ENCODE results near the gene APH1A. TPM values are rescaled to one million over a fixed set of nuclear protein-coding genes. Genes with fewer than 3 reads are reported as not detected.
A peak's percentile ranks its signal among the peaks of the same experiment; 100 is the strongest.

Gene APH1A
- total RNA-seq, 1 experiment from 2014 or later, result 115 TPM

- Histone ChIP-seq H4K20me1 (ENCODE audit: control insufficient read depth, insufficient read depth, insufficient read length) (no peaks in the 10 kb centered on the region), H2AFZ (ENCODE audit: low read length) (no peak overlapping the region), H3K23ac (ENCODE audit: insufficient read length, low read depth, low read length) (no peak overlapping the region), H3K14ac (ENCODE audit: insufficient read depth, low read length) (no peak overlapping the region), H3K4ac (ENCODE audit: low read depth, low read length) (no peak overlapping the region), H3K9me3 (ENCODE audit: control insufficient read depth, low read depth, low read length) (no peaks in the 10 kb centered on the region), H2AK5ac (ENCODE audit: insufficient read length, low read length) (no peak overlapping the region), H3K27ac (ENCODE audit: insufficient read length, low read depth, low read length) (no peak overlapping the region), H3T11ph (ENCODE audit: low read length) (no peak overlapping the region), H2BK120ac (ENCODE audit: low read depth, low read length, poor library complexity, severe bottlenecking) (no peak overlapping the region), H4K91ac (ENCODE audit: insufficient read length, low read depth, low read length) (no peak overlapping the region), H2BK15ac (ENCODE audit: low read depth, low read length) (no peak overlapping the region), H4K5ac (ENCODE audit: insufficient read length, low read depth, low read length) (no peak overlapping the region), H2BK20ac (ENCODE audit: low read depth, low read length, poor library complexity, severe bottlenecking) (no peak overlapping the region), H3K79me1 (ENCODE audit: insufficient read depth, low read depth, low read length, poor library complexity, severe bottlenecking) (no peaks in the 10 kb centered on the region), H2BK12ac (ENCODE audit: insufficient read length, low read depth, low read length) (no peak overlapping the region), H3K9ac (ENCODE audit: extremely low read depth, insufficient read length, low read length) (no peak overlapping the region), H3K4me1 (ENCODE audit: insufficient read depth, low read length) (no peaks in the 10 kb centered on the region), H3K79me2 (ENCODE audit: insufficient read depth, low read length) (no peaks in the 10 kb centered on the region), H3K18ac (ENCODE audit: insufficient read length, low read depth, low read length) (no peak overlapping the region), H3K23me2 (ENCODE audit: insufficient read length, low read depth, low read length, poor library complexity, severe bottlenecking) (no peaks in the 10 kb centered on the region), H3K56ac (ENCODE audit: insufficient read length, low read depth, low read length) (no peak overlapping the region), H3K27me3 (ENCODE audit: insufficient read depth, low read length) (no peaks in the 10 kb centered on the region), H4K8ac (replicated peaks; ENCODE audit: insufficient read length, low read depth, low read length) (no peak overlapping the region), H3K4me2 (ENCODE audit: insufficient read depth, insufficient read length, low read length) (no peak overlapping the region), H2BK5ac (ENCODE audit: insufficient read length, low read length) (no peak overlapping the region)
- no peak overlapping the region for H3K27ac Mint-ChIP-seq
- no peaks in the 10 kb centered on the region for H3K36me3 Mint-ChIP-seq (ENCODE audit: insufficient read depth in 1 of 3, low read depth in 3 of 3)
- TF ChIP-seq CTCF (conservative IDR thresholded peaks at IDR 0.05), result no peak
- H3K4me3 Mint-ChIP-seq, result no peak overlapping the region
- peak; percentile 3 for DNase-seq
- no peaks in the 10 kb centered on the region for H3K4me1 Mint-ChIP-seq
- no peaks in the 10 kb centered on the region; a peak in 1 of 5 replicates for H3K9me3 Mint-ChIP-seq
- no peaks in the 10 kb centered on the region for H3K27me3 Mint-ChIP-seq (ENCODE audit: low read depth)
- no CpG with 5 or more reads among the region's 3 CpGs for WGBS (ENCODE audit: extremely low coverage, insufficient read length, low lambda C conversion rate)
Observed at GRCh38 chr1:150243003-150243402, 25.8 kb downstream of the APH1A start.

Measured in H9 (cell line).